Measurements from ENCODE around the gene TMEM35B. TPM values are rescaled to one million over a fixed set of nuclear protein-coding genes. Genes with fewer than 3 reads are reported as not detected.

Gene TMEM35B
- polyA plus RNA-seq, 1 donor (not counting 4 experiments of a cell fraction or from before 2014, with no cell fraction given) = 26.4 TPM

DNA sequence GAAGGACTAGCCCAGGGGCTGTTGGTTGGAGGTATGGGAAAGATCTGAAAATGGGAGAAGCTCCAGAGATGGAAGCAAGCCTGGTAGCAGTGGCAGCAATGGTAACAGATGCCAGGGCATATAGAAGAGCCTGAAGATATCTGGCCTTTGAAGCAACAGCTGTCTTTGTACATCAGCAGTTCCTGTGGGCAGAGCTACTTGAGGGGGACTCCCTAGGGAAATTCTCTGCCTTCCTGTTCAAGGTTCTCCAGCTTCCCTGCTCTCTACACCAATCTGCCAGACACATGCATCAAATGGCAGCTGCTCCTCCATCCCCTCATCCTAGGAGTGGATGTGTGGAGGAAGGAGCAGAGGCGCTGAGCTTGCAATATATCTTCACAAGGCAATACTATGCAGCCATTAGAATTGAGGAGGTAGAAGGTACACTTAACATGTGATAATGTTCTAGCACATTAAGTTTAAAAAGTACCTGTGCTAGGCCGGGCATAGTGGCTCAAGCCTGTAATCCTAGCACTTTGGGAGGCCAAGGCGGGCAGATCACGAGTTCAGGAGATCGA is 2.2 kb downstream of the TMEM35B start:
- dilution Hi-C loops (cut with MboI; ENCODE audit: extremely low pct_ligation_motif_present, low sequenced_read_pairs) = no loop called here
- no peak overlapping the region for H3K27ac ChIP-seq (ENCODE audit: control insufficient read depth, insufficient read depth, low read length)

GRCh38 chr1:34980715-34981114 is 4.4 kb downstream of the TMEM35B start:
- dilution Hi-C loops (cut with MboI; ENCODE audit: extremely low pct_ligation_motif_present, low sequenced_read_pairs) = no loop called here
- Histone ChIP-seq H3K4me1 (ENCODE audit: control insufficient read depth, extremely low read depth, insufficient read depth, low read length) (peaks cover 12% of the 10 kb centered on the region), H3K4me3 (ENCODE audit: control insufficient read depth in 2 of 3, extremely low read depth in 1 of 3, insufficient read depth in 2 of 3, low read depth in 1 of 3, low read length in 3 of 3) (no peak overlapping the region), H3K9ac (ENCODE audit: control insufficient read depth, extremely low read depth, insufficient read depth, low read length) (no peak overlapping the region), H3K27ac (ENCODE audit: control insufficient read depth, insufficient read depth, low read length) (no peak overlapping the region), H3K27me3 (ENCODE audit: control insufficient read depth, extremely low read depth, insufficient read depth, low read length) (no peaks in the 10 kb centered on the region), H3K4me2 (ENCODE audit: control insufficient read depth, extremely low read depth, insufficient read depth, low read depth, low read length) (no peak overlapping the region), H4K20me1 (ENCODE audit: control insufficient read depth, extremely low read depth, insufficient read depth, low read length) (no peaks in the 10 kb centered on the region), H3K79me2 (ENCODE audit: control insufficient read depth, insufficient read depth, low read length) (peaks cover 11% of the 10 kb centered on the region), H3K36me3 (ENCODE audit: control insufficient read depth in 2 of 2, extremely low read depth in 1 of 2, insufficient read depth in 2 of 2, low read length in 2 of 2) (peaks cover 0 to 1% of the 10 kb centered on the region in 2 experiments), H3K9me1 (ENCODE audit: control insufficient read depth, extremely low read depth, insufficient read depth, low read length) (peaks cover 4% of the 10 kb centered on the region), H2AFZ (ENCODE audit: control insufficient read depth, low read length) (no peak overlapping the region), H3K9me3 (ENCODE audit: control insufficient read depth, low read depth, low read length) (no peaks in the 10 kb centered on the region)
- TF ChIP-seq, protein P1, sequence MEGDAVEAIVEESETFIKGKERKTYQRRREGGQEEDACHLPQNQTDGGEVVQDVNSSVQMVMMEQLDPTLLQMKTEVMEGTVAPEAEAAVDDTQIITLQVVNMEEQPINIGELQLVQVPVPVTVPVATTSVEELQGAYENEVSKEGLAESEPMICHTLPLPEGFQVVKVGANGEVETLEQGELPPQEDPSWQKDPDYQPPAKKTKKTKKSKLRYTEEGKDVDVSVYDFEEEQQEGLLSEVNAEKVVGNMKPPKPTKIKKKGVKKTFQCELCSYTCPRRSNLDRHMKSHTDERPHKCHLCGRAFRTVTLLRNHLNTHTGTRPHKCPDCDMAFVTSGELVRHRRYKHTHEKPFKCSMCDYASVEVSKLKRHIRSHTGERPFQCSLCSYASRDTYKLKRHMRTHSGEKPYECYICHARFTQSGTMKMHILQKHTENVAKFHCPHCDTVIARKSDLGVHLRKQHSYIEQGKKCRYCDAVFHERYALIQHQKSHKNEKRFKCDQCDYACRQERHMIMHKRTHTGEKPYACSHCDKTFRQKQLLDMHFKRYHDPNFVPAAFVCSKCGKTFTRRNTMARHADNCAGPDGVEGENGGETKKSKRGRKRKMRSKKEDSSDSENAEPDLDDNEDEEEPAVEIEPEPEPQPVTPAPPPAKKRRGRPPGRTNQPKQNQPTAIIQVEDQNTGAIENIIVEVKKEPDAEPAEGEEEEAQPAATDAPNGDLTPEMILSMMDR (optimal IDR thresholded peaks at IDR 0.05 in 1 of 3, IDR thresholded peaks at IDR 0.05 in 1 of 3, conservative IDR thresholded peaks at IDR 0.05 in 1 of 3; ENCODE audit: extremely low read depth in 1 of 3, insufficient read depth in 2 of 3, low read length in 3 of 3) = no peak
- TF ChIP-seq EZH2 (IDR thresholded peaks at IDR 0.05; ENCODE audit: low read length) = no peak
- no peak for FAIRE-seq
- DNase-seq (ENCODE audit: low read depth, low spot score) = no peak

More for the DNA sequence above, 2.2 kb downstream of the TMEM35B start:
- DNase-seq (ENCODE audit: low read depth, low spot score) = no peak
- no peaks in the 10 kb centered on the region for H3K9me3 ChIP-seq (ENCODE audit: control insufficient read depth, low read depth, low read length)
- no peak overlapping the region for H3K4me3 ChIP-seq (ENCODE audit: control insufficient read depth in 2 of 3, extremely low read depth in 1 of 3, insufficient read depth in 2 of 3, low read depth in 1 of 3, low read length in 3 of 3)
- peaks cover 4% of the 10 kb centered on the region for H3K9me1 ChIP-seq (ENCODE audit: control insufficient read depth, extremely low read depth, insufficient read depth, low read length)
- FAIRE-seq = no peak
- no peaks in the 10 kb centered on the region for H3K27me3 ChIP-seq (ENCODE audit: control insufficient read depth, extremely low read depth, insufficient read depth, low read length)
- no peak overlapping the region for H2AFZ ChIP-seq (ENCODE audit: control insufficient read depth, low read length)
- H3K79me2 ChIP-seq (ENCODE audit: control insufficient read depth, insufficient read depth, low read length) = peaks cover 11% of the 10 kb centered on the region
- TF ChIP-seq, protein P1 (optimal IDR thresholded peaks at IDR 0.05 in 1 of 3, IDR thresholded peaks at IDR 0.05 in 1 of 3, conservative IDR thresholded peaks at IDR 0.05 in 1 of 3; ENCODE audit: extremely low read depth in 1 of 3, insufficient read depth in 2 of 3, low read length in 3 of 3) = no peak
- TF ChIP-seq EZH2 (IDR thresholded peaks at IDR 0.05; ENCODE audit: low read length) = no peak
- peaks cover 15% of the 10 kb centered on the region for H3K4me1 ChIP-seq (ENCODE audit: control insufficient read depth, extremely low read depth, insufficient read depth, low read length)
- no peaks in the 10 kb centered on the region for H4K20me1 ChIP-seq (ENCODE audit: control insufficient read depth, extremely low read depth, insufficient read depth, low read length)
- H3K9ac ChIP-seq (ENCODE audit: control insufficient read depth, extremely low read depth, insufficient read depth, low read length) = no peak overlapping the region
- no peak overlapping the region for H3K4me2 ChIP-seq (ENCODE audit: control insufficient read depth, extremely low read depth, insufficient read depth, low read depth, low read length)
- H3K36me3 ChIP-seq (ENCODE audit: control insufficient read depth in 2 of 2, extremely low read depth in 1 of 2, insufficient read depth in 2 of 2, low read length in 2 of 2) = peaks cover 0 to 1% of the 10 kb centered on the region in 2 experiments

Data from keratinocyte (primary cell).